DMS79 (cell line): ENCODE data around the gene MYMX.
"Not testable (repeated sequence)": the region's sequence is repeated elsewhere in the genome, so short reads cannot be mapped to it uniquely, and the experiment has no call there.

Experiments
- DNase-seq: peaks from one replicate; lab custom pipeline; 2025; lab: John Stamatoyannopoulos, UW

MYMX gene

DNA sequence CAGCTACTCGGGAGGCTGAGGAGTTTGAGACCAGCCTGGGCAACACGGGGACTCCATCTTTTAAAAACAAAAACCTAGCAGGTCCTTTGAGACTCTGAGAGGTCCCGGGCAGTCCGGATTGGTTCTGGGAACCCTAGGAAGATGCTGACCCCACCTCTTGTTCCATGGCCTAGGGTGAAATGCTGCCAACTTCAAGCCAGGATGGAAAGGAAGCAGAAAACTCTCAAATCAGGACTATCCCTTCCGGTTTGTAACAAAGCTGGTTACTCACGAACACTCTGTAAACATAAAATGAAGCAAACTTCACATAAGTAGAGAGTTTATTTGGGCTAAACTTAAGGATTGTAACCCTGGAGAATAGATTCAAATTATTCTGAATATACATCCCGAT is 30.1 kb upstream of the MYMX start:
- DNase-seq: no peak

DNA sequence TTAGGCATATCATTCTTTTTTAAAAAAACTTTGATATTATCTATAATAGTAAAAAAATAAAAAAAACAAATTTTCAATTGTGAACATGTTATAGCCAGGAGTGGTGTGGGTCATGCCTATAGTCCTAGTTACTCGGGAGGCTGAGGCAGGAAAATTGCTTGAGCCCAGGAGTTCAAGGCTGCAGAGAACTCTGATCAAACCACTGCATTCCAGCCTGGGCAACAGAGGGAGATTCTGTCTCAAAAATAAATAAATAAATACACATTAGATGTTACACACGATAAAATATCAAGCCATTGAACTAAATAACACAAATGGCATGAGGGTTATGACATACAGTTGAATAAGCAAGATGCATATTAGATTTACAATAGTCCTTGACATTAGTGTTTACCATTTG is 27.9 kb upstream of the MYMX start:
- DNase-seq: no peak

DNA sequence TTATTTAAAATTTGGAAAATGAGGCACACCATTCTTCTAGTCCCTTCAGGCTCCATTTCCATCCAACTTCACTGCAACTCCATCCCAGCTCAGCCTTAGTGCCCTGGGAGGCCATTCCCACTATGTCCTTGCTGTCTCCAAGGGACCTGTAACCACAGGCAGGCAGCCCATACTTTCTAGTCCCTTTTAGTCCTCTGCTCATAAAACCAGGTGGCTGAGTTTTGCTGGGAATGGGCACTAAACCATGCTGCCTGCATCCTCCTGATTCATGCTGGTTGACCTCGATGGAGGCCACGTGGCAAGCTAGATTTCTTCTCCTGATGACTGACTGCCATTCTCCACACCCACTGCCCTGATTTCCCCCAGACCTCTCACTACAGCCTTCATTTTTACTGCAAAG is 27.5 kb upstream of the MYMX start:
- no peak for DNase-seq

DNA sequence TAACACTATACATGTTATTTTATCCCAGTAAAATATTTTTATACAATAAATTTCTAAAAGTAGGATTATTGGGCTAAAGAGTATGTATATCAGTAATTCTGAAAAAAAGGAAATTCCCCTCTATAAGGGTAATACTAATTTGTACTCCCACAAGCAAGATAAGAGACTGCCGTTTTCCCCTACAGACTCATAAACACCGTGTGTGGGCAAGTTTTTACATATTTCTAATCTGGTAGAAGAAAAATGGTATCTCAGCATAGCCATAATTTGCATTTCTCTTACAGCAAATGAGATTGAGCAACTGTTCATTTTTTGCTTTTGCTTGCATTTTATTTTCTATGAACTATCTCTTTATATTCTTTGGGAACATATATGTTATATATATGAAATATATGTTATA is 26.0 kb upstream of the MYMX start:
- DNase-seq: no peak

DNA sequence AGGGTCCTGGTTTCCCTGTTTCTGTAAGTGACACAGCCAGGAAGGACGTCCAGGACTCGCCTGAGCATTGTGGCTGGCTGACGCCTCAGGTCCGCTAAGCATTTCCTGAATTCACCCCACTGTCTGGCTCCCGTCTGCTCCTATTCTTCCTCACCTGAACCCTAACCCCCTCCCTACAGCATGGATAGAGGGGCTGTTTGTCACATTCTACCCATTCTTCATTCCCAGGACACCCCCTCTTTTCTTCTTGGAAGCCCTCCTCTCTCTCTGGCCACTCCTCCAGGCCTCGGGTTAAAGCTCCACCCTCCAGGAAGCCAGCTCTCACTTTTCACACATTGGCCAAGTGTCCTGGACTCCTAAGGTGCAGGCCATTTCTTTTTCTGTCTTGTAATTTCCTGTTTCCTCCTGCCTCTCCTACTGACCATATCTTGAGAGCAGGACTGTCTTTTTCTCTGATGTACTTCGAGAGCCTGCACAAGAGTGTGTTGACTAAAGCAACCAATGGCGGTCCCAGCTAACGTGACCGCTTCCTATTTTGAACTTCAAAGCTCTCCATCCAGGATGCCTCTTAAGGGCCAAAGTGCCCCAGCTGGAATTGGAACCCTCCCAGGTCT is 24.2 kb upstream of the MYMX start:
- DNase-seq: peak; percentile 4

DNA sequence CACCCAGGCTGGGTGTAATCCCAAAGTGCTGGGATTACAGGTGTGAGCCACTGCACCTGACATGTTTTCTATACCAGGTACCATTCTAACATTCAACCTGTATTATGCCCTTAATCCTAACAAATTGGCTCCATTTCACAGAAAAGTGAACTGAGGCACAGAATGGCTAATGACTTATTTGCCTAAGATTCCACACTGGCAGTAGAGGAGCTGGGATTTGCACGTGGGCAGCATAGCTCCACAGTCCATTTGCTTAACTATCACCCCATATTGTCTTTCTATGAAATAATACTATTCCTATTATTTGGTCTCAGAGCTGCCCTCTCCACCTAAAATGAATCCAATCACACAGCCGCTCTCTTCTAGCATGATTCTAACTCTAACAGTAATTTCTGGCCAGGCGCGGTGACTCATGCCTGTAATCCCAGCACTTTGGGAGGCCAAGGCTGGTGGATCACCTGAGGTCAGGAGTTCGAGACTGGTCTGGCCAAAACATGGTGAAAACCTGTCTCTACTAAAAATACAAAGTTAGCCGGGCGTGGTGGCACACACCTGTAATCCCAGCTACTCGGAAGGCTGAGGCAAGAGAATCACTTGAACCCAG is 23.3 kb upstream of the MYMX start:
- no peak for DNase-seq

DNA sequence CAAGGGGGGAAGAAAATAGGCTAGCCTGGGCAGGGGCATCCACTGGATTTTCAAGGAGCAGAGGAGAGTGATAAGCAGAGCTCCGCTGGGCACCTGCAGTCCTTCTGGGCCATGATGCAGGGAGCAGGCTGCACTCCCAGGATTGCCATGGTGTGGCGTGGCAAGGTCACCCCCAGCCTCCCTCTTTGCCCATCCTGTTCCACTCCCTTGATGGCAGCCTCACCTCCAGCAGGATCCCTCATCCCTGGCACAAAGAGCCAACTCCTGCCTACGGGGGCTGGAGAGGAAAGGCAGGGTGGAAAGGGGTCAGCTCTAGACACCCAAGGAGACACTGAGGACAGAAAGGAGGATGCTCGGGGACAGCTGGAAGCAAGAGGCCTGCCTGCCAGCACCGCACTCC is 22.4 kb upstream of the MYMX start:
- DNase-seq: no peak

DNA sequence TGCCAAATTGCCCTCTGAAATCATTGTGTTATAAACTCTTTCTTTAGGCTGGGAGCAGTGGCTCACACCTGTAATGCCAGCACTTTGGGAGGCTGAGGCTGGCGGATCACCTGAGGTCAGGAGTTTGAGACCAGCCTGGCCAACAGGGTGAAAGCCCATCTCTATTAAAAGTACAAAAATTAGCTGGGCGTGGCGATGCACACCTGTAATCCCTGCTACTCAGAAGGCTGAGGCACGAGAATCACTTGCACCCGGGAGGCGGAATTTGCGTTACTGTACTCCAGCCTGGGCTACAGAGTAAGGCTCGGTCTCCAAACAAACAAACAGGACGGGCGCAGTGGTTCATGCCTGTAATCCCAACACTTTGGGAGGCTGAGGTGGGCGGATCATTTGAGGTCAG is 20.4 kb upstream of the MYMX start:
- DNase-seq: not testable (repeated sequence)

DNA sequence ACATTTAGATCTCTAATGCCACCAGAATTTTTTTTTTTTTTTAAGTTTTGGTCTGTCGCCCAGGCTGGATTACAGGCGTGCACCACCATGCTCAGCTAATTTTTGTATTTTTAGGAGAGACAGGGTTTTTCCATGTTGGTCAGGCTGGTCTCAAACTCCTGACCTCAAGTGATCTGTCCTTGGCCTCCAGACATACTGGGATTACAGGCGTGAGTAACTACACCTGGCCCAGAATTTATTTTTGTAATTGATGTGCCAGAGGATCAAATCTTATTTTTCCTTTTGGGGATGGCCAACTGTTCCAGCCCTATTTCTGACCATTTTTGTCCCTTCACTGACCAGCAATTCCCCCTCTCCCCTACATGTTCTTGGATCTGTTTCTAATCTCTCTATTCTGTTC is 18.0 kb upstream of the MYMX start:
- DNase-seq: no peak

DNA sequence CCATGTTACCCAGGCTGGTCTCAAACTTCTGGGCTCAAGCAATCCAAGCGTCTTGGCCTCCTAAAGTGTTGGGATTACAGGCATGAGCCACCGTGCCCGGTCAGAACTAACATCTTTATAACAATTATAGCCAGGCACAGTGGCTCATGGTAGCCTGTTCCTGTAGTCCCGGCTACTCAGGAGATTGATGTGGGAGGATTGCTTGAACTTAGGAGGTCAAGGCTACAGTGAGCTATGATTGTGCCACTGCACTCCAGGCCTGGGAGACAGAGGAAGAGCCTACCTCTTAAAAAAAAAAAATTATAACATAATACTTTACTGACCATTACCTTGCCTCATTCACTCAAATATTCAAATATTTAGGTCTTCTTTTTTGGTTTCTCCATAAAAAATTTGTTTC is 16.8 kb upstream of the MYMX start:
- DNase-seq: no peak

DNA sequence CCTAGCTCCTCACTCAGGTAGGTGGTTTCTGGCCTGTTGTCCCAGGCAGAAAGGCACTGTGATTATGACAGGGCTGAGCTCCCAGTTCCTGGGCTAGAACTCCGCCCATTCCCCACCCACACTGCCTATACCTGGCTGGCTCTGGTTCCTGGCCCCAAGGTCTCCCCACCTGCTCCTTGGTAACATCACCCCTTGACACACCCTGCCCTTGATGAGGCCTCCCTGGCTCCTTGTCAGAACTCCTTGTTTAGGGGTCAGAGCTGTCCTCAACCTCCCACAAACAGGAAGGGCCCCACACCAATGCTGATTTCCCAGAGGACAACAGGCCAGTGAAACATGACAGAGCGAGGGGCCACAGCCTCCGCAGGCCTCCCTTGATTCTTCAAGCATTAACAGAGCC is 15.5 kb upstream of the MYMX start:
- no peak for DNase-seq

DNA sequence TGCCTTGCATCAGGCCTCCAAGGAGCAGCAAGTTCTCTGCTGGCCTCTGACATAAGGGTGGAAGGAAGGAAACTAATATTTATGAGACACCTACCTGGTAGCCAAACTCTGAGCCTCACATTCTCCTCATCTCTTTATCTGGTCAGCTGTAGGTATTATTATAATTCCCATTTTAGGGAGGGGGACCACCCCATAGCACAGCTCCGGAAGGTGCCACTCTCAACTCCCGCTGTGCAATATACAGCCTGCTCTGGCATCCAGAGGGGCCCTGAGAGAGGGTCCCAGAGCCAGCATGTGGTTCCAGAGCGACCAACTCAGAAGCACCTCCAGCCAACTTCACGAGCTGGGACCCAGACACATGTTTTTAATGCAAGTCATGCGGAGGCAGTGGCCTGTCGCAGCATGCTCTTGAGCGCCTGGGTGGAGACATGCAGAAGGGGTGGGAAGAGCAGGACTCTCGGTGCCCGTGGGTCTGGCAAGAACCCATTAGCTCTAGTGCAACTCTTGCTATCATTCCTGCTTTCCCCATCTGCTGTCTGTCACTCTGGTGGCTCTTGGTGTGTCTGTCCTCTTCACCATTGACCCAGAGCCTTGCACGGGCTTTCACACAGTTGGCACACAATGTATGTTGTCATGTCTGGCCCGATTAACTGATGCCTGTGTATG is 15.0 kb upstream of the MYMX start:
- no peak for DNase-seq

DNA sequence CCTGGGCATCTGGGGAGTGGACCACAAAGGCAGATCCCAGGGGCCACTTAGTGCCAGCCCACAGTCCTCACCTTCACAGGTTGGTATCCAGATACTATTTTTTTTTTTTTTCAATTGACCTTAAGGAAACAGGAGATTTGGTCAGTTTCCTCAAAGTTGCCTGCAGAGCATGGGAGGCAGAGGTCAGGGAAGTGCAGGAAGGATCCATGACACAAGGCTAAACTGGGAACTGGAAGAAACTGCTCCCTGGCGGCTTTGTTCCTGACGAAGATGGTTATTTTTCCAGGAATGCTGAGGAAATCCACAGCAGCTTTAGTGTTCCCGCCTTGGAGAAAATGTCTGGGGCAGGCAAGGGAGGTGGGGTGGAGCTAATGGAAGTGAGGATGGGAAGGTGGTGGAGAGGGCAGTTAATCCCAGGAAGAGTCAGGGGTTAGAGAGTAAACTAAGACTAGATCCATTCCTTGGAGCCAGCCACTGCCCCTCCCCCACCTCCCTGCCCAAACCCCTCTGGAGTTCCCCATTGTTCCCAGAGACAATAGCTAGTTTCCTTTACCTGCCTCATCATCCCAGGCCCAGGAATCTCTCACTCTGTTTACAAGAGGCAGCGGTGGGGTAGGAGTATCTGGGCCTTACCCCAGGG is 14.3 kb upstream of the MYMX start:
- DNase-seq: no peak

DNA sequence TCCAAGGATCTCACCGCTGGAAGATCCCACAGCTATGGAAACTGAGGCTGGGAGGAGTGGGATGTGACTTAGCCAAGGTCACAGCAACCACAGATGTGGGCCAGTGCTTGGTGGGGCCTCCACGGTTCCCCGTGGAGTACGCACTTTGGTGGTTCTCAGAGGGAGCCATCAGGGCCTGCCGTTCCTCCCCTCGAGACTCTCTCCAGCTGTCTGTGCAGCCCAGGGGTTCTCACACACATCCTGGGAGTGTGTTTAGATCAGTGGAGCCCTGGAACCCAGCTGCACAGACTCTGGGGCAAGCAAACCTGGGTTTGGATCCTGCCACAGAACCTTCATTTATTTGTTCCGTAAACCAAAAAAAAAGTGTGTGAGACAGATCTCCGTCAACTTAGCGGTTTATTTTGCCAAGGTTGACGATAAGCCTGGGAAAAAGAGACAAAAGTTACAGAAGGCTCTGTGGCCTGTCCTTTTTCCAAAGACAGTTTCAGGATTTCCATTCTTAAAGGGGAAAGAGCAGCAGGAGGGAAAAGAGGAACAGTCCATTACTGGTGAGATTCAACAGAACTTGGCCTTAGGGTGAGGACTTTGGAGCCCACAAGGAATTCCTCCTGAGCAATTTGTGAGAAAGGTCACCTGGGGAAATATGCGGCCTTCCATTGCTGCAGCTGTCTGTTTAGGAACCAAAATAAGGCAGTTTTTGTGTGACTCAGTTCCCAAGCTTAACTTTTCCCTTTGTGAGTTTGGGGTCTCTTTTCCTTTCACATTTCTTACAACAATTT is 13.6 kb upstream of the MYMX start:
- DNase-seq: no peak

DNA sequence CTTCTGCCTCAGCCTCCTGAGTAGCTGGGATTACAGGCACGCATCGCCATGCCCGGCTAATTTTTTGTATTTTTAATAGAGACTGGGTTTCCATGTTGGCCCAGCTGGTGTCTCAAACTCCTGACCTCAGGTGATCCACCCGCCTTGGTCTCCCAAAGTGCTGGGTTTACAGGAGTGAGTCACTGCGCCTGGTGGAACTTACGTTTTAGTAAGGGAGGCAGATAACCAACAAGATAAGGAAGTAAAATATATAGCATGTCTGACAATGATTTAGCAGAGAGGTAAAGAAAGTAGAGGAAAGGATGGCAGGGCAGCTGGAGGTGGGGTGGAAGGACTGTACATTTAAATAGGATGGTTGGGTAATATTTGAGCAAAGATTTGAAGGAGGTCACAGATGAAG is 12.8 kb upstream of the MYMX start:
- DNase-seq: no peak

DNA sequence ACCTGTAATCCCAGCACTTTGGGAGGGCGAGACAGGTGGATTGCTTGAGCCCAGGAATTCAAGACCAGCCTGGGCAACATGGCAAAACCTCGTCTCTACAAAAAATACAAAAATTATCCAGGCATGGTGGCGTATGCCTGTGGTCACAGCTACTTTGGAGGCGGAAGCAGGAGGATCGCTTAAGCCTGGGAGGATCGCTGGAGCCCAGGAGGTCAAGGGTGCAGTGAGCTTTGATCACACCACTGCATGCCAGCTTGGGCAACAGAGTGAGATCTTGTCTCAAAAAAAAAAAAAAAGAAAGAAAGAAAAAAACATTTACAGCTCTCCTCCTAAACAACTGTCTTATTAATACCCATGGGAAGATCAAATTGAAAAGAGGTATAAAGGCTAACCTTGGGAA is 8.8 kb upstream of the MYMX start:
- DNase-seq: no peak

DNA sequence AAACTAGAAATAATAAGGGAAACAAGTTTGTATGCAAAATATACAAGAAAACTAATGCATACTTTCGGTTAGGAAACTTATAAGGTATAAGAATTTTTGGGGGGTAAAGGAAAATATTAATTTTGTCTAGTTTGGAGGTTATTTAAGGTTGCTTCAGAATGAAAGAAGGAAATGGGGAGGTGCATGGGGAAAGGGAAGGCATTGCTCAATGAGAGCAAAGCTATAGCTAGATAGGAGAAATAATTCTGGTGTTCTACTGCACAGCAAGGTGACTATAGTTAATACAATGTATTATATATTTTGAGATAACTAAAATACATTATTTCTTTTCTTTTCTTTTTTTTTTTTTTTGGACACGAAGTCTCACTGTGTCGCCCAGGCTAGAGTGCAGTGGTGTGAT is 5.4 kb upstream of the MYMX start:
- DNase-seq: no peak

DNA sequence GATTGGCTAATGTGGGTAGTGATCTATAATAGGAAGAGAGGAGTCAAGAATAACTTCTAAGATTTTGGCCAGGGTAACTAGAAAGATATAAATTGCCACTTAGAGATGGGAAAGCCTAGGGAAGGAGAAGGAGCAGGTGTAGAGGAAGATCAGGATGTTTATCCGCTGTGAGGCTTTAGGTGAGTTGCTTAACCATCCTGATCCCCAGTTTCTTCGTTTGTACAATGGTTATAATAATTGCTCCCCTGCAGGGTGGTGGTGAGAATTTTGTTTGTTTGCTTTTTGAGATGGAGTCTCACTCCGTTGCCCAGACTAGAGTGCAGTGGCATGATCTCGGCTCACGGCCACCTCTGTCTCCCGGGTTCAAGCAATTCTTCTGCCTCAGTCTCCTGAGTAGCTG is 2.4 kb upstream of the MYMX start:
- DNase-seq: no peak

DNA sequence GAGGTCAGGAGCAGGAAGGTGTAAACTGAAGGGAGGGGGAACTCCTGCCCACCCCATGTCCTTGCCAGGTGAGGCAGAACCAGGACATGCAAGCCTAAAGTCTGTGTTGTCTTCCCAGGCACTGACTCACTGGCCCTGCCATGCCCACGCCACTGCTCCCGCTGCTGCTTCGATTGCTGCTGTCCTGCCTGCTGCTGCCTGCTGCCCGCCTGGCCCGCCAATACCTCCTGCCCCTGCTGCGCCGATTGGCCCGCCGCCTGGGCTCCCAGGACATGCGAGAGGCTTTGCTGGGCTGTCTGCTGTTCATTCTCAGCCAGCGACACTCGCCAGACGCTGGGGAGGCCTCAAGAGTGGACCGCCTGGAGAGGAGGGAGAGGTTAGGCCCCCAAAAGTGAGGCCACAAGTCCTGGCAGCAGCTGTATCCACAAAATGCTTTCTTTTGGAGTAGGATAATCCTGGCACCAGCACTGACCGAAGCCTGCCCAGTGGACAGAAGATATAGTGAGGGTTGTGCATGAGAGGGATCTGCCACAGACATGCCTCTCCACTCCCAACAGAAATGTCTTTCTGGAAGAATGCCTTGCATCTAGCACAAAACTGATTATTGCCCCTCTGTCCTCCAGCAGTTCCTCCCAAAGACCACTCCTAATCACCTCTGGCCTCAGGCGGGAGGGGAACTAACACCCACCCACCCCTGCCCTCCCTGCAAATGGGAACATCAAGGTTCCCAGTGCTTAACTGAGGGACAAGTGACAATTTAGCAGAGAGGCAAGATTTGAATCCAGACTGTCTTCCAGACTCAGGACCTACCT is 812 bp downstream of the MYMX start:
- DNase-seq: no peak

DNA sequence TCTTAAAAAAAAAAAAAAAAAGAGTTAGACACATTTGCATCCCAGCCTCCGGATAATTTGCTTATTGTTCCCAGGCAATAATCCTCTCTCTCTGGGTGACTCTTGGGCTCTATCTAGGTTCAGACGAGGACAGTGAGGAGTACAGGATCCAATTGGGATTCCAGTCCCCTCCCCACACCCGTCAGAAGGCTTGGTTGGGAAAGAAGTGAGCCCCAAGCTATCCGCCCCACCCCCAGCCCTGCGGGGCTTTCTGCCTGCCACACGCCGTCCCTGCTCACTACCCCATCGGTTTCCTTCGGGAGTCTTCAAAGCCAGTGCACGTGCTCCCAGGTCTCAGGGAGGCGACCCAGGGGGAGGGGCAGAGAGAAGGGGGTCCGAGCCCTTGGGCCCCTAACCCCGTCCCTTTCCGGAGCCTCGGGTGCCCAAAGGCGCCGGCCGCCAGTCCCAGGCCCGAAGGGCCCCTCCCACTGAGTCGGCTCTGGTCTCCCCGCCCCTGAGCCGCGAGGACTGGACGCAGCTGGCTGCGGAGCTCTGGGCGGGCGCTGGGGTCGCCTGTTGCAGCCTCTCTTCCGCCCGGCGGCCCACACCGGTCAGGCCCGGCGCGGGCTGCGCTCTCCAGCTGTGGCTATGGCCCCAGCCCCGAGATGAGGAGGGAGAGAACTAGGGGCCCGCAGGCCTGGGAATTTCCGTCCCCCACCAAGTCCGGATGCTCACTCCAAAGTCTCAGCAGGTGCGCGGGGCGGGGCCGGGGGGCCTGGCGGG is 2.5 kb downstream of the MYMX start:
- peak; percentile 57 for DNase-seq
